HG03196 (cell line): ENCODE measurements around the gene MTA1.

Experiments used
- ATAC-seq: cut with Tn5 transposase; IDR thresholded peaks from one replicate; pipeline ENCODE4 v1.9.1; 2021; ENCODE audit not compliant: unreplicated experiment

The MTA1 gene

GRCh38 chr14:105495990-105496830 lies 76.6 kb downstream of the MTA1 start:
- no peak for ATAC-seq

- ATAC-seq, result no peak
These were observed 77.4 kb downstream of the MTA1 start for GRCh38 chr14:105496831-105497591.

GRCh38 chr14:105497671-105498429 lies 78.2 kb downstream of the MTA1 start:
- ATAC-seq, result no peak

GRCh38 chr14:105498430-105499255 lies 79.0 kb downstream of the MTA1 start:
- no peak for ATAC-seq

GRCh38 chr14:105499256-105500035 lies 79.8 kb downstream of the MTA1 start:
- no peak for ATAC-seq

- ATAC-seq, result no peak
These were observed 80.6 kb downstream of the MTA1 start for GRCh38 chr14:105500036-105500725.

GRCh38 chr14:105500726-105501101 lies 81.1 kb downstream of the MTA1 start:
- ATAC-seq, result no peak

- ATAC-seq, result no peak
These were observed 82.1 kb downstream of the MTA1 start for GRCh38 chr14:105501504-105502291.

- no peak for ATAC-seq
These were observed 83.0 kb downstream of the MTA1 start for GRCh38 chr14:105502446-105503295.

- no peak for ATAC-seq
These were observed 83.6 kb downstream of the MTA1 start for GRCh38 chr14:105503296-105503640.

- no peak for ATAC-seq
These were observed 84.5 kb downstream of the MTA1 start for GRCh38 chr14:105503935-105504692.

GRCh38 chr14:105505101-105505500 lies 85.5 kb downstream of the MTA1 start:
- no peak for ATAC-seq

GRCh38 chr14:105507247-105507646 lies 87.6 kb downstream of the MTA1 start:
- no peak for ATAC-seq

- no peak for ATAC-seq
These were observed 88.4 kb downstream of the MTA1 start for GRCh38 chr14:105508069-105508468.

- ATAC-seq, result no peak
These were observed 89.0 kb downstream of the MTA1 start for GRCh38 chr14:105508601-105509000.

GRCh38 chr14:105517096-105517495 lies 97.5 kb downstream of the MTA1 start:
- no peak for ATAC-seq
